ENCODE results near the gene ALPG. TPM values are rescaled to one million over a fixed set of nuclear protein-coding genes. Genes with fewer than 3 reads are reported as not detected.
"Not testable (repeated sequence)": the region's sequence is repeated elsewhere in the genome, so short reads cannot be mapped to it uniquely, and the experiment has no call there.

The ALPG gene
- total RNA-seq, 1 experiment from 2014 or later: 65.3 TPM

GRCh38 chr2:232377841-232378734 is 28.6 kb upstream of the ALPG start:
- Histone ChIP-seq H3K4me1 (ENCODE audit: control insufficient read depth, insufficient read depth, low read length) (peaks cover 5% of the 10 kb centered on the region), H3K36me3 (ENCODE audit: control insufficient read depth, insufficient read depth, low read length) (no peaks in the 10 kb centered on the region), H3K27me3 (ENCODE audit: control insufficient read depth, insufficient read depth, low read length) (no peaks in the 10 kb centered on the region), H3K4me3 (ENCODE audit: low read depth in 2 of 2, low read length in 2 of 2) (no peak overlapping the region), H3K27ac (ENCODE audit: low read length) (no peak overlapping the region), H3K9me3 (ENCODE audit: control insufficient read depth, insufficient read depth, low read depth, low read length) (no peaks in the 10 kb centered on the region)
- in situ Hi-C loops (cut with HindIII; ENCODE audit: low pct_unique_long_range_greater_than_20kb, low sequenced_read_pairs) (no loop called here), intact Hi-C loops (cut with micrococcal nuclease; ENCODE audit: unreplicated experiment) (no loop called here)
- ChIA-PET CTCF (no interaction called here), POLR2A (interaction anchor here (0.7 kb wide), 1 partner anchor 10 kb away, joined by 3 read pairs; no protein-coding TSS in a partner anchor)
- ATAC-seq: 0 out of 2 replicates have a peak, but pooled peaks have one; percentile 21
- no peak for DNase-seq (ENCODE audit: low read depth, low spot score)
- TF ChIP-seq TCF7L2 (IDR thresholded peaks at IDR 0.05; ENCODE audit: low read depth, low read length) (no peak), SIN3A (IDR thresholded peaks at IDR 0.05; ENCODE audit: borderline replicate concordance, insufficient read depth, low read depth, low read length) (no peak), REST (IDR thresholded peaks at IDR 0.05; ENCODE audit: insufficient read depth in 1 of 2, low read depth in 2 of 2, low read length in 1 of 2) (no peak), CTCF (IDR thresholded peaks at IDR 0.05) (no peak), POLR2AphosphoS5 (IDR thresholded peaks at IDR 0.05; ENCODE audit: low read depth, low read length) (no peak)
- no TSS peak for BruUV-seq (replicated peaks)

- H3K4me3 ChIP-seq (ENCODE audit: low read depth in 2 of 2, low read length in 2 of 2); H3K36me3 ChIP-seq (ENCODE audit: control insufficient read depth, insufficient read depth, low read length); H3K9me3 ChIP-seq (ENCODE audit: control insufficient read depth, insufficient read depth, low read depth, low read length); CTCF ChIA-PET; in situ Hi-C loops (cut with HindIII; ENCODE audit: low pct_unique_long_range_greater_than_20kb, low sequenced_read_pairs); H3K27me3 ChIP-seq (ENCODE audit: control insufficient read depth, insufficient read depth, low read length); intact Hi-C loops (cut with micrococcal nuclease; ENCODE audit: unreplicated experiment); H3K4me1 ChIP-seq (ENCODE audit: control insufficient read depth, insufficient read depth, low read length); POLR2A ChIA-PET; BruUV-seq (replicated peaks); DNase-seq (ENCODE audit: low read depth, low spot score): not testable (repeated sequence)
- H3K27ac ChIP-seq (ENCODE audit: low read length): peak within 1 kb of the TSS; percentile 36; the same call in 1 of the 2 replicates
- ATAC-seq: peak; percentile 60
Measured at GRCh38 chr2:232378735-232379151, 27.9 kb upstream of the ALPG start, which contains the start of gene ALPP. TSS of gene ALPP (plus strand) at chr2:232378751. CDS start at chr2:232378803, 52 bp downstream.

GRCh38 chr2:232379610-232380590 is 26.7 kb upstream of the ALPG start:
- H3K4me1 ChIP-seq (ENCODE audit: control insufficient read depth, insufficient read depth, low read length); BruUV-seq (replicated peaks); ATAC-seq; H3K27me3 ChIP-seq (ENCODE audit: control insufficient read depth, insufficient read depth, low read length); POLR2A ChIA-PET; H3K9me3 ChIP-seq (ENCODE audit: control insufficient read depth, insufficient read depth, low read depth, low read length); H3K36me3 ChIP-seq (ENCODE audit: control insufficient read depth, insufficient read depth, low read length); in situ Hi-C loops (cut with HindIII; ENCODE audit: low pct_unique_long_range_greater_than_20kb, low sequenced_read_pairs); H3K4me3 ChIP-seq (ENCODE audit: low read depth in 2 of 2, low read length in 2 of 2); intact Hi-C loops (cut with micrococcal nuclease; ENCODE audit: unreplicated experiment); H3K27ac ChIP-seq (ENCODE audit: low read length); DNase-seq (ENCODE audit: low read depth, low spot score): not testable (repeated sequence)
- CTCF ChIA-PET: interaction anchor here (0.6 kb wide), 1 partner anchor 13 kb away, joined by 3 read pairs; no protein-coding TSS in a partner anchor

GRCh38 chr2:232381204-232382031 is 25.2 kb upstream of the ALPG start:
- CTCF ChIA-PET: not testable (repeated sequence)

More at GRCh38 chr2:232381204-232382031, 25.2 kb upstream of the ALPG start:
- H3K4me3 ChIP-seq (ENCODE audit: low read depth in 2 of 2, low read length in 2 of 2); H3K27me3 ChIP-seq (ENCODE audit: control insufficient read depth, insufficient read depth, low read length); BruUV-seq (replicated peaks); in situ Hi-C loops (cut with HindIII; ENCODE audit: low pct_unique_long_range_greater_than_20kb, low sequenced_read_pairs); POLR2A ChIA-PET; H3K9me3 ChIP-seq (ENCODE audit: control insufficient read depth, insufficient read depth, low read depth, low read length); H3K36me3 ChIP-seq (ENCODE audit: control insufficient read depth, insufficient read depth, low read length); ATAC-seq; intact Hi-C loops (cut with micrococcal nuclease; ENCODE audit: unreplicated experiment); DNase-seq (ENCODE audit: low read depth, low spot score): not testable (repeated sequence)
- Histone ChIP-seq H3K4me1 (ENCODE audit: control insufficient read depth, insufficient read depth, low read length) (peaks cover 13% of the 10 kb centered on the region), H3K27ac (ENCODE audit: low read length) (peak overlapping the region; percentile 42)
